HG02763 (cell line): ENCODE data around the gene PDX1.
A peak's percentile ranks its signal among the peaks of the same experiment; 100 is the strongest.

Experiments used
- ATAC-seq: cut with Tn5 transposase; IDR thresholded peaks from one replicate; pipeline ENCODE4 v1.9.1; 2021; ENCODE audit warnings: mild to moderate bottlenecking, moderate library complexity; ENCODE audit not compliant: unreplicated experiment

The PDX1 gene

GRCh38 chr13:27921961-27922882 lies 2.4 kb downstream of the PDX1 start:
- no peak for ATAC-seq

DNA sequence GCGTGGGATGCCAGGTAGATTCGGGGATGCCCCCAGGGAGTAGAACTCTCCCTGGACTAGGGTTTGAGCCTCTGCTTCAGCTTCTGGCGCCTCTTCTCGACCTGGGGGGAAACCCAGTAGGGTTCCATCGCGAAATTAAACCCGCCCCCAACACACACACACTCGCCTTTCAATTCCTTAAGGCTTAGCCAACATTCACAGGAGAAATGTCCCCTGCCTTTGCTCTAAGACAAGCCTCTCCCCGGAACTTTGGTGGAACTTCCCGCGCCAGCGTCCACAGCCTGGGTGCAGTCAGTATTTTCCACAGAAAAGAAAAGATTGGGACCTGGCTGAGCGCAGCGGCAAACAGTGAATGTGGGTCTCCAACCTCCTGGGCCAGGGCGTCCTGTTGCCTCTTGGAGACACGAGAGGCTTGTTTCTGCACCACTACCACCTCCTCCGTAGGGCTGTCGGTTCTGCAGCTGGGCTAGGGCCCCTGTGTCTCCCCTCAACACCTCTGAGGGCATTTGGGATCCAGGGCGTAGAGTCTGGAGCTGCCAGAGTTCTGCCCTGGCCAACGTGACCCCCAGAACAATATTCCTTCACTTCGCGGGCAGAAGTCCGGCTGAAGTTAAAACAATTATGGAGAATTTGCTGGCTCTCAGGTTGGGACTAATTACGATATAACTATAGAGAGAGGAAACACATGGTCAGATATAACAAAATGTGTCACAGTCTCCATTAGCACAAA lies 3.2 kb downstream of the PDX1 start:
- ATAC-seq: no peak

DNA sequence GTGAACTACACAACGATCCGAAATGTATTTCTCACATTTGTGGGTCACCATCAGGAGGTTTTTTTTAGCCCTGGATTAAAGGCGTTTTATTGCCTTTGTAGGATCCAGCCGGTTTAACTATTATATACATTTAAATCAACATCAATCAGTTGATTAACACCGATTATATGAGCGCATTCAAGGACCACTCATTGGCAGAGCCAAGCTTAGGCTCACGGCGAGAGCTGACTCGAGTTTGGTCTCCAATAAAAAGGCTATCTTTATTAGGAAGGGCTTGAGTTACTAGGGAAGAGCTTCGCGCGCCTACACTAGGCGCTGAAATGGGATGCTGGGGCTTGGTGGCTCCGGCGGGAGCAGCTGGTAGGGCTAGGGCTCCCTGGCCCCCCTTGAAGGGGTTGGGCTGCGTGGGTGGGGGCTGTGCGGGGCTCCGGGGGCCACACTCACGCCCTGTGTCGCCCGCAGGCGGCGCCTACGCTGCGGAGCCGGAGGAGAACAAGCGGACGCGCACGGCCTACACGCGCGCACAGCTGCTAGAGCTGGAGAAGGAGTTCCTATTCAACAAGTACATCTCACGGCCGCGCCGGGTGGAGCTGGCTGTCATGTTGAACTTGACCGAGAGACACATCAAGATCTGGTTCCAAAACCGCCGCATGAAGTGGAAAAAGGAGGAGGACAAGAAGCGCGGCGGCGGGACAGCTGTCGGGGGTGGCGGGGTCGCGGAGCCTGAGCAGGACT lies 4.2 kb downstream of the PDX1 start:
- no peak for ATAC-seq

DNA sequence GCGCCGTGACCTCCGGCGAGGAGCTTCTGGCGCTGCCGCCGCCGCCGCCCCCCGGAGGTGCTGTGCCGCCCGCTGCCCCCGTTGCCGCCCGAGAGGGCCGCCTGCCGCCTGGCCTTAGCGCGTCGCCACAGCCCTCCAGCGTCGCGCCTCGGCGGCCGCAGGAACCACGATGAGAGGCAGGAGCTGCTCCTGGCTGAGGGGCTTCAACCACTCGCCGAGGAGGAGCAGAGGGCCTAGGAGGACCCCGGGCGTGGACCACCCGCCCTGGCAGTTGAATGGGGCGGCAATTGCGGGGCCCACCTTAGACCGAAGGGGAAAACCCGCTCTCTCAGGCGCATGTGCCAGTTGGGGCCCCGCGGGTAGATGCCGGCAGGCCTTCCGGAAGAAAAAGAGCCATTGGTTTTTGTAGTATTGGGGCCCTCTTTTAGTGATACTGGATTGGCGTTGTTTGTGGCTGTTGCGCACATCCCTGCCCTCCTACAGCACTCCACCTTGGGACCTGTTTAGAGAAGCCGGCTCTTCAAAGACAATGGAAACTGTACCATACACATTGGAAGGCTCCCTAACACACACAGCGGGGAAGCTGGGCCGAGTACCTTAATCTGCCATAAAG lies 4.8 kb downstream of the PDX1 start:
- no peak for ATAC-seq

DNA sequence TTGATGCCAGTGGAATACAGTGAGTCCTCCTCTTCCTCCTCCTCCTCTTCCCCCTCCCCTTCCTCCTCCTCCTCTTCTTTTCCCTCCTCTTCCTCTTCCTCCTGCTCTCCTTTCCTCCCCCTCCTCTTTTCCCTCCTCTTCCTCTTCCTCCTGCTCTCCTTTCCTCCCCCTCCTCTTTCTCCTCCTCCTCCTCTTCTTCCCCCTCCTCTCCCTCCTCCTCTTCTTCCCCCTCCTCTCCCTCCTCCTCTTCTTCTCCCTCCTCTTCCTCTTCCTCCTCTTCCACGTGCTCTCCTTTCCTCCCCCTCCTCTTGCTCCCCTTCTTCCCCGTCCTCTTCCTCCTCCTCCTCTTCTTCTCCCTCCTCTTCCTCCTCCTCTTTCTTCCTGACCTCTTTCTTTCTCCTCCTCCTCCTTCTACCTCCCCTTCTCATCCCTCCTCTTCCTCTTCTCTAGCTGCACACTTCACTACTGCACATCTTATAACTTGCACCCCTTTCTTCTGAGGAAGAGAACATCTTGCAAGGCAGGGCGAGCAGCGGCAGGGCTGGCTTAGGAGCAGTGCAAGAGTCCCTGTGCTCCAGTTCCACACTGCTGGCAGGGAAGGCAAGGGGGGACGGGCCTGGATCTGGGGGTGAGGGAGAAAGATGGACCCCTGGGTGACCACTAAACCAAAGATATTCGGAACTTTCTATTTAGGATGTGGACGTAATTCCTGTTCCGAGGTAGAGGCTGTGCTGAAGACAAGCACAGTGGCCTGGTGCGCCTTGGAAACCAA lies 5.6 kb downstream of the PDX1 start:
- no peak for ATAC-seq

DNA sequence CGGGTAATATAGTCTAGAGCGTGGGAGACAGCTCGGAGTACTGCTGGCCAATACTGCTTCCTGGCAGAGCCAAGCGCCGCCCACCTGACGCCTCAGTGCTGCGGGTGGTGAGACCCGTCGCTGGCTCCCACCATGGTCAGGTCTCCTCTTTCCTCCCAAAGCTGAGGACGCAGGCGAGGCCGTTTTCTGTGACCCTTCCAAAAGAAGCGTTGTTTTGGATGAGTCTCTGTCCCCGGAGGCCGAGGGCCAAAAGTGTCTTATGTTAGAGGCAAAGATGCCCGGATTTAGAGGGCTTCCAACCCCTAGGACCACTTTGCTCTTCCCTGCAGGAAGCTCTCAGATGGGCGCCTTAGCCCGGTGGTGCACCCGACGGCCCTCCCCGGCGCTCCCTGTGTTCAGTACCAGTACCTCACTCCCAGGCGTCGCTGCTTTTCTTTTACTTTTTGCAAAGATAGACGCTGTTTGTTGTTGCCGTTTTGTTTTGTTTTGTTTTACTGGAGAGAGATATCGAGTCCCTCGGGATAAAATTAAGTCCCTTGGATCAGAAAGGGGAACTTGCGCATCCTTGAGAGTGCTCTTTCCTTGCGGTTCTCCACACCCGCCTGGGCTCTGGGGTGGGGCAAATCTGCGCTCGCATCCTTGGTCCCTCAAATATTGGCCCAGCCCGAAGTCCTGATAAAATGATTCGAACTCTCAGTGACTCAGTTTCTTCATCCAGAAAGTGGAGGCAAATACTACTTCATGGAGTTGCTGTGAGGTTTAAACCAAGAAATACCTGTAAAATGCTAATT lies 7.0 kb downstream of the PDX1 start:
- ATAC-seq: no peak

DNA sequence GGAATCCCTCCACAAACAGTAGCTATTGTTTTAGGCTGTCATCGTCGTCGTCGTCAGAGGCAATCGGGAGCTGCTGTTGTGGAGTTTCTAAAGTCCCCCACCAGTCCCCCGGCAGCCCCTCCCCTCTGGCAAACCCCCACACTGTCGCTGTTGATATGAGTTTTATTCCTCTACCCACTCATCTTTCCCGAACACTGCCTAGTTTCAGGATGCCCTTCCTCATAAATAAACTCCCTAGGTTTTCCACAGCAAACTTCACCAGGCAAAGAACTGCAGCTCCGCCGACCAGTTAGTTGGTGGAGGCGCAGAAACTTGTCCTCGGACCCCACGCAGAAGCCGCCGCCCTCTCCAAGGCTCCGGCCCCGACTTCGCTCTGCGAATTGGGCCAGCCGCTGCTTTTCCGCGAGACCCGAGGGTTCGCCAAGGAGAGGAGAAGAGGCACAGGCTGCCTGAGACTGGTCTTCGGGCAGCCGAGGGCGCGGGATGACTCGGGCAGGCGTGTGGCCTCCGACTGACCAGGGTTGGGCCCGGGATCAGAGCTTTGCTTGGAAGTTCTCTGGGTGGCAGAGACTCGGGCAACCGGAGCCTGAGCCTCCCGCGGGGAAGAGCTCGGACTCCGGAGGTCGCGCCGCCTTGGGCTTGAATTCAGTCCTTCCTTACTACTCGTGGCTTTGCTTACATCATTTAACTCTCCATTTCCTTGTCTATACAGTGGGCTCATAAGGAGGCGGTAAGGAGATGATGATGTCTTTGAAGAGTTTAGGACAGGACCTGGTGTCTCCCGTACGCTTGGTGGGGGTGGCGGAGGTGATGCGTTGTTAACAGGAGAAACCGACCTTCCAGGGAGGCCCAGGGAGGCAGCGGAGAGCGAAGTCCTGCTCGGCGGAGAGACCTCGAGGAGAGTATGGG lies 7.9 kb downstream of the PDX1 start:
- no peak for ATAC-seq

DNA sequence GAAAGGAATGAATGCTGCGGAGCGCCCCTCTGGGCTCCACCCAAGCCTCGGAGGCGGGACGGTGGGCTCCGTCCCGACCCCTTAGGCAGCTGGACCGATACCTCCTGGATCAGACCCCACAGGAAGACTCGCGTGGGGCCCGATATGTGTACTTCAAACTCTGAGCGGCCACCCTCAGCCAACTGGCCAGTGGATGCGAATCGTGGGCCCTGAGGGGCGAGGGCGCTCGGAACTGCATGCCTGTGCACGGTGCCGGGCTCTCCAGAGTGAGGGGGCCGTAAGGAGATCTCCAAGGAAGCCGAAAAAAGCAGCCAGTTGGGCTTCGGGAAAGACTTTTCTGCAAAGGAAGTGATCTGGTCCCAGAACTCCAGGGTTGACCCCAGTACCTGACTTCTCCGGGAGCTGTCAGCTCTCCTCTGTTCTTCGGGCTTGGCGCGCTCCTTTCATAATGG lies 8.6 kb downstream of the PDX1 start:
- no peak for ATAC-seq

DNA sequence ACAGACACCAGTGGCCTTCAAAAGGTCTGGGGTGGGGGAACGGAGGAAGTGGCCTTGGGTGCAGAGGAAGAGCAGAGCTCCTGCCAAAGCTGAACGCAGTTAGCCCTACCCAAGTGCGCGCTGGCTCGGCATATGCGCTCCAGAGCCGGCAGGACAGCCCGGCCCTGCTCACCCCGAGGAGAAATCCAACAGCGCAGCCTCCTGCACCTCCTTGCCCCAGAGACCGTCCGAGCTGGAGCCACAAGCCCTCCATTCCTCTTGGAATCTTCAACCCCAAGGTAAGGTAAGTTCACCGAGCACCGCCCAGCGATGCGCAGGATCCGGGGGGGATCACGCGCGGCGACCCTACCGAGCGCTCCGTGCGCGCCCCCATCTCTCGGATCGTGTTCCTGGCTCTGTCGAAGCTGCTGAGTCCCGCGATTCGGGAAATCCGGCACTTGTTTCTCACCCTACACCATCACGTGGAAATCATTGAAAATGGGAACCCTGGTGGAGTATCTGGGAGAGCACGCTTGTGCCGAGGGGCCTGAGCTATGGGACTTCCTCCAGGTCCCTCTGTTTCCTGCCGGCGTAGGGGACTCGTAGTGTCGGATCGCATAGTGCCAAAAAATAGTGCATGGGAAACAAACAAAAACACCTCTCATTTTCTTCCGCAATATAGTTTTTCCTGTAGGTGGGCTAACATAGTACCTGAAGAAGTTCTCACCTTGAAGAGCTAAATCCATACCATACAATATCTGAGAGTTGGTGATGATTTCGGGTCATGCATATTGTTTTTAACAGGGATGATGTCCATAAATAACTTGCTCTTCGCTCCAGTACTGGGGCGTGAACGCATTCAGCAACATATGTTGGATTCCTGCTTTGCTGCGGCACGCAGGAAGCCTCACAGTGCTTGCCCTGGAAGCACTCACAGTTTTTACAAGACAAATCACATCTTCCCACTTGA lies 9.3 kb downstream of the PDX1 start:
- no peak for ATAC-seq

DNA sequence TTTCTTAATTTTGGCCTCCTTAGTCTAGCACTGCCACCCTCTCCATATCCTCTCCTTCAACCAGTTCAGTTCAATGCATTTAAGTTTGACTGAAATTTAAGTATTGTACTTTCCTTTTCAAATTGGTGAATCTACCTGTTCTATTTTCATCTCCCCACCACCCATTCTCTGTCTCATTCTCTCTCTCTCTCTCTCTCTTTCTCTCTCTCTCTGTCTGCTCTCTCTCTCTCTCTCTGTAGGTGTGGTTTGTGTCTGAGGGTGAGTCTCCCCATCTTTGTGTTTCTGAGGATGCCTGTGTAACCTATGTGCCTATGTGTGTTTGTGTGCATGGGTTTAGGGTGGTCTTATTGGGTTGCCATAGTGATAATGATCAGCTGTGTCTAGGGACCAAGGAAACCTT lies 10.1 kb downstream of the PDX1 start:
- no peak for ATAC-seq

DNA sequence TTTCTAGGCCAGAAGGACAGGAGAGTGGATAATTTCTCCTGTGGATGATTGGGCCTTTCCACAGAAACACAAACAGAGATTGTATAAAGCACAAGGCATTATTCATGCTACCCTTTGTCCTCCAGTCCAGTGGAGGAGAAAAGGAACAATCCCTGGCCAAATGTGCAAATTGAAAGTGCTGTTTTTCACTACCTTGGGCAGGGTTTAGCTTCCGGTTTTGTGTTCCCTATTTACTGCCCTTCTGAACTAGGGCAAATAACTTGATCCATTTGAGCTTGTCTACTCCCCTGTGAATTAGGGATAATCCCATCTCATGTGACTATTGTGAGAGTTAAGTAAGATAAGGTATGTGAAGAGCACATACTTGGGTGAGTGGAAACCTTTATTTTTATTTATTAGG lies 13.3 kb downstream of the PDX1 start:
- ATAC-seq: no peak

DNA sequence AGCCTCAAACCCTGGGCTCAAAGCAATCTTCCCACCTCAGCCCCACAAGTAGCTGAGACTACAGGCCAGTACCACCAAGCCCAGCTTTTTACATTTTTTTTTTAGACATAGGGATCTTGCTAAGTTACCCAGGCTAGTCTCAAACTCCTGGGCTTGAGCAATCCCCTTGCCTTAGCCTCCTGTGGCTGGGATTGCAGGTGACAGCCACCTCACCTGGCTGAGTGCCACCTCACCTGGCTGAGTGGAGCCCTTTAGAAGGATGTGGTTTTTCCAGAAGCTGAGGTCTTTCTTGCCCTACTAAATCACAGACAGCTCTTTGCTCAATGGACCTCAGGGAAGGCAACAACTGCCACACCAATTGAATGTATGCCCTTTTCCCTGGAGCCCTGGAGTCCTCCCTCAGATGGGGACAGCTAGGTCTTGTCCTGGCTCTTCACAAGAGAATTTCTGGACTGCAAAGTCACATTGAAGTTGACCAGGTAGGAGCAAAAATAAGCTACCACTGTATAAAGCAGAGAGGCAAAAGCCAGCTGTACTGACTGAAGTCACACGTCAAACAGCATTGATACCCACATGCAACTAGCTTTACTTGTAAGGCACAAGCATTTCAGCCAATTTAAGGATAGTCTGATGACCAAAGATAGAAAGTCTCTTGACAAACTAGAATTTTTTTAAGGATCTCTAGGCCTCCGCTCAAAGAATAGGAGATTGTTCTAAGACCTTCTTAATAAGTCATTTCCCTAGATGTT lies 14.0 kb downstream of the PDX1 start:
- ATAC-seq: no peak

GRCh38 chr13:27942972-27943371 lies 23.2 kb downstream of the PDX1 start:
- ATAC-seq: no peak

DNA sequence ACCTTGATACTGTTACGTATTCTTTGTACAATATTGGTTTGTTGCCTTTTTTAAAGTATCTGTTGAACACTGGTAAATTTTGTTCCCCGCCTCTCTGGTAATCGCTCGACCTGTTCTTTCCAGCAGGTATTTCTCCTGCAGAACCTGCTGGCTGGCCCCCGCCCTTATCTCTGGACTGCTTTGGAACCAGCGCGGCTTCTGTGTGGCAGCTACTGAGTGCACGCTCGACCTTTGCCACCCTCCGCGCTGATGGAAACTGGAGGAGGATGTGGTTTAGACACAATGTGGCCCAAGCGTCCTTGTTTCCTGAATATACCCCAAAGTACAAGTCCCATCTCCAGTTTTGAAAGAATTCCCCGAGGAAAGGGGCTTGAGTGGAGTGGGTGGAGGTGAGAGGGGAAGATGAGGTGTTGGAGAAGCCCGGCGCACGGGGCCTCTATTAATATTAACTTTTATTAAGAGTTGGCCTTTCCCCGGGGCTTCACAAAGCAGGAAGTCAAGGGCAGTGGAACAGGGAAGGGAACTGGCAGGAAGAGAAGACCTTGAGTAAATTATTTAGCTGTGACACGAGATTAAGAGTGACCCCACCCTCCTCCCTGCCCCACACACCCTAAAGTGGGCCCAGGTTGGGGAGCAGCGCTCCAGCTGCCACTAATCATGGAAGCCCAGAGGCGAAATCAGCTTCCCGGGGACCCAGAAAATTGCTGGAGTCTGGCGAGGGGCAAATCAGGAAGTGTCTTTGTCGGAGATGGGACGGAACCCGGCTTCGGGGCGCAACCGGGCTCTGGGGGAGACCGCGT lies 33.3 kb downstream of the PDX1 start:
- ATAC-seq: peak; percentile 12

DNA sequence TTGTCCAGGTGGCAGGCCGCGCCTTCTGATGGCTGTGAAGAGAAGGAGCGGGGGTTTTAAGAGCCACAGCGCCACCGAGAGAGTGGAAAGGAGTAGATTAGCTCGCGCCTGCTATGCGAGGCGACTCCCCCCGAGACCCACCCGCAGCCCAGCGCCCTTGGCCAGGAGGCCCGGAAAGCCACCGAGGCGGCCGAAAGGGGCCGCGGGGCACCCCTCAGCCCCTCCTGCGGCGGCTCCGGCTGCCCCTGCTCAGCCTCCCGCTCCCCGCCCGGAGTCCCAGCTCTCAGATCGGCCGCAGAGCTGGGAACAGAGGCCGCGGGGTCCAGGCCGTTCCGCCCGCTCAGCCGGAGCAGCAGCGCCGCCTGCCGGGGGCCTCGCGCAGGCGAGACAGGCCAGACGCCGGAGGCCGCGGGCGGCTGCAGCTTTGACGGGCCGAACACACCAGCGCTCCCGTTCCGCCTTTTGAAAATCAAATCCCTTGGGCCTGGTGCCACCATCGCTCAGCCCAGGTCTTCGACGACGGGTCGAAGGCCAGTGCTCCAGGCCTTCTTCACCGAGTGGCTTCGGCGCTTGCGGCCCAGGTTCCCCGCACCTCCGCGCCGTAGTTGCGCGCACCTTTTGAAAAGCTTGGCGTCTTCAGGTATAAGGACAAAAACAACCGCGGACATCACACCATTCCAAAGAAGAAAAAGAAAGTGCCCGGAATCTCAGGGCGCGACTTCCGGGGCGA lies 34.0 kb downstream of the PDX1 start:
- peak; percentile 80 for ATAC-seq
